Esophagus muscularis mucosa (tissue), 4 donors: ENCODE results near the gene PXDN.

Experiments used
- EP300 ChIP-seq: sonication (generic); formaldehyde crosslinking; IDR thresholded peaks from one replicate; pipeline ENCODE4 v1.6.1; 2017; ENCODE audit warnings: antibody characterized with exemption
- POLR2A ChIP-seq: fragments of 450-650 bp; IDR thresholded peaks from one replicate; pipeline ENCODE4 v1.6.1; 2017; ENCODE audit warnings: antibody characterized with exemption, moderate library complexity, mild to moderate bottlenecking, low read depth
- POLR2AphosphoS5 ChIP-seq, 2 donors: sonication (generic); formaldehyde crosslinking; IDR thresholded peaks; one replicate each; pipeline ENCODE4 v1.6.1; 2017; ENCODE audit warnings: antibody characterized with exemption in 2 of 2
- TF ChIP-seq, protein P1 (sequence below), 3 experiments: fragments of 200-600 bp in 2 of 3; fragments of 450-650 bp in 1 of 3; sonication (generic) in 2 of 3; IDR thresholded peaks; one replicate each; pipeline ENCODE4 v1.5.1; 2017 to 2019; ENCODE audit warnings: antibody characterized with exemption in 3 of 3, mild to moderate bottlenecking in 2 of 3, moderate library complexity in 1 of 3

DNA sequence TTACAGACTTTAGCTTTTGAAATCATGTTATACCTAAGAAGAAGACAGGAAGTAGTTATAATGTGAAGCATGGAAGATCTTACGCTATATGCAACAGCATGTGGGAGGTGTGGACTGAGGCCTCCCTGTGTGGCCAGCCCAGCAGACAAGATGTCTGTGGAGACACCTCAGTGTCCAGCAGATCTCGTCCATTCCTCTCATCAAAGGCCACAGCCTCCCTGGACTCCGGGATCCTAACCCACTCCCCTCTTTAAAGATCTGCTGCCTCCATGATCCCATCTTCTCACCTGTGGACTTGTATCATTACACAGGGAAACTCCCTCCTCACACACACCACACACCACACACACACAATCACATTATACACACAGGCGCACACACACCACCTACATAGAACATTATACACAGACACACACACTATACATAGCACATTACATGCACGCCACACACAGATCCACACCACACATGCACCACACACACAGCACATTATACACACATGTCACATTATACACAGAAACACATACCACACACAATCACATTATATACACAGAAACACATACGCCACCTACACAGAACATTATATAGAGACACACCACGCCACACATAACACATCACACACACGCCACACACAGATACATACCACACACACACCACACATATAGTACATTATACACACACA, 89.5 kb downstream of the PXDN start:
- TF ChIP-seq EP300 (no peak), POLR2A (no peak), POLR2AphosphoS5 (IDR thresholded peaks at IDR 0.05) (no peak)
- TF ChIP-seq, protein P1, sequence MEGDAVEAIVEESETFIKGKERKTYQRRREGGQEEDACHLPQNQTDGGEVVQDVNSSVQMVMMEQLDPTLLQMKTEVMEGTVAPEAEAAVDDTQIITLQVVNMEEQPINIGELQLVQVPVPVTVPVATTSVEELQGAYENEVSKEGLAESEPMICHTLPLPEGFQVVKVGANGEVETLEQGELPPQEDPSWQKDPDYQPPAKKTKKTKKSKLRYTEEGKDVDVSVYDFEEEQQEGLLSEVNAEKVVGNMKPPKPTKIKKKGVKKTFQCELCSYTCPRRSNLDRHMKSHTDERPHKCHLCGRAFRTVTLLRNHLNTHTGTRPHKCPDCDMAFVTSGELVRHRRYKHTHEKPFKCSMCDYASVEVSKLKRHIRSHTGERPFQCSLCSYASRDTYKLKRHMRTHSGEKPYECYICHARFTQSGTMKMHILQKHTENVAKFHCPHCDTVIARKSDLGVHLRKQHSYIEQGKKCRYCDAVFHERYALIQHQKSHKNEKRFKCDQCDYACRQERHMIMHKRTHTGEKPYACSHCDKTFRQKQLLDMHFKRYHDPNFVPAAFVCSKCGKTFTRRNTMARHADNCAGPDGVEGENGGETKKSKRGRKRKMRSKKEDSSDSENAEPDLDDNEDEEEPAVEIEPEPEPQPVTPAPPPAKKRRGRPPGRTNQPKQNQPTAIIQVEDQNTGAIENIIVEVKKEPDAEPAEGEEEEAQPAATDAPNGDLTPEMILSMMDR (IDR thresholded peaks at IDR 0.05) = no peak
